ENCODE measurements around the gene PCBD1.

Gene PCBD1

GRCh38 chr10:70899096-70899495 lies 10.7 kb upstream of the PCBD1 start:
- no peaks in the 10 kb centered on the region for H3K27me3 ChIP-seq (ENCODE audit: insufficient read depth, low read length, poor library complexity)
- H3K4me1 ChIP-seq (ENCODE audit: insufficient read depth, low read length), result no peaks in the 10 kb centered on the region
- H3K79me2 ChIP-seq (ENCODE audit: insufficient read depth, low read length), result no peaks in the 10 kb centered on the region
- no peak overlapping the region for H3K9ac ChIP-seq (ENCODE audit: low read depth, low read length)
- H3K4me3 ChIP-seq (ENCODE audit: low read depth in 1 of 2, low read length in 2 of 2), result no peak overlapping the region
- TF ChIP-seq EZH2 (IDR thresholded peaks at IDR 0.05; ENCODE audit: borderline replicate concordance, low read depth, low read length, severe bottlenecking), result no peak
- no peak for TF ChIP-seq CTCF (IDR thresholded peaks at IDR 0.05; ENCODE audit: borderline replicate concordance, extremely low read depth, low read length, poor library complexity, severe bottlenecking)
- no peak overlapping the region for H3K4me2 ChIP-seq (ENCODE audit: insufficient read depth, low read length)
- H4K20me1 ChIP-seq (ENCODE audit: insufficient read depth, low read length), result no peaks in the 10 kb centered on the region
- H3K36me3 ChIP-seq (ENCODE audit: insufficient read depth, low read length), result no peaks in the 10 kb centered on the region
- no peak overlapping the region for H3K27ac ChIP-seq (ENCODE audit: low read length)
- DNase-seq (no peak), ATAC-seq (ENCODE audit: insufficient read depth, low read depth) (no peak)
- no peaks in the 10 kb centered on the region for H3K9me3 ChIP-seq (ENCODE audit: insufficient read depth, low read length, severe bottlenecking)
- H2AFZ ChIP-seq (ENCODE audit: low read depth, low read length), result no peak overlapping the region

GRCh38 chr10:70898687-70899086 lies 10.3 kb upstream of the PCBD1 start:
- no peaks in the 10 kb centered on the region for H3K4me1 ChIP-seq (ENCODE audit: insufficient read depth, low read length)
- H3K4me3 ChIP-seq (ENCODE audit: low read depth in 1 of 2, low read length in 2 of 2), result no peak overlapping the region
- H4K20me1 ChIP-seq (ENCODE audit: insufficient read depth, low read length), result no peaks in the 10 kb centered on the region
- no peak overlapping the region for H3K9ac ChIP-seq (ENCODE audit: low read depth, low read length)
- H3K79me2 ChIP-seq (ENCODE audit: insufficient read depth, low read length), result no peaks in the 10 kb centered on the region
- no peak overlapping the region for H3K4me2 ChIP-seq (ENCODE audit: insufficient read depth, low read length)
- H3K27me3 ChIP-seq (ENCODE audit: insufficient read depth, low read length, poor library complexity), result no peaks in the 10 kb centered on the region
- DNase-seq, result no peak
- no peak overlapping the region for H3K27ac ChIP-seq (ENCODE audit: low read length)
- no peak overlapping the region for H2AFZ ChIP-seq (ENCODE audit: low read depth, low read length)
- H3K9me3 ChIP-seq (ENCODE audit: insufficient read depth, low read length, severe bottlenecking), result no peaks in the 10 kb centered on the region
- TF ChIP-seq CTCF (IDR thresholded peaks at IDR 0.05; ENCODE audit: borderline replicate concordance, extremely low read depth, low read length, poor library complexity, severe bottlenecking) (no peak), EZH2 (IDR thresholded peaks at IDR 0.05; ENCODE audit: borderline replicate concordance, low read depth, low read length, severe bottlenecking) (no peak)
- ATAC-seq (ENCODE audit: insufficient read depth, low read depth), result no peak
- H3K36me3 ChIP-seq (ENCODE audit: insufficient read depth, low read length), result no peaks in the 10 kb centered on the region

GRCh38 chr10:70896551-70896950 lies 8.2 kb upstream of the PCBD1 start:
- Histone ChIP-seq H3K27me3 (ENCODE audit: insufficient read depth, low read length, poor library complexity) (no peaks in the 10 kb centered on the region), H3K9ac (ENCODE audit: low read depth, low read length) (no peak overlapping the region), H2AFZ (ENCODE audit: low read depth, low read length) (no peak overlapping the region), H3K4me2 (ENCODE audit: insufficient read depth, low read length) (no peak overlapping the region), H4K20me1 (ENCODE audit: insufficient read depth, low read length) (no peaks in the 10 kb centered on the region), H3K4me1 (ENCODE audit: insufficient read depth, low read length) (no peaks in the 10 kb centered on the region), H3K4me3 (ENCODE audit: low read depth in 1 of 2, low read length in 2 of 2) (no peak overlapping the region), H3K36me3 (ENCODE audit: insufficient read depth, low read length) (no peaks in the 10 kb centered on the region), H3K27ac (ENCODE audit: low read length) (no peak overlapping the region), H3K9me3 (ENCODE audit: insufficient read depth, low read length, severe bottlenecking) (no peaks in the 10 kb centered on the region), H3K79me2 (ENCODE audit: insufficient read depth, low read length) (no peaks in the 10 kb centered on the region)
- ATAC-seq (ENCODE audit: insufficient read depth, low read depth) (no peak), DNase-seq (no peak)
- TF ChIP-seq CTCF (IDR thresholded peaks at IDR 0.05; ENCODE audit: borderline replicate concordance, extremely low read depth, low read length, poor library complexity, severe bottlenecking) (no peak), EZH2 (IDR thresholded peaks at IDR 0.05; ENCODE audit: borderline replicate concordance, low read depth, low read length, severe bottlenecking) (no peak)

- no peaks in the 10 kb centered on the region for H3K79me2 ChIP-seq (ENCODE audit: insufficient read depth, low read length)
- no peaks in the 10 kb centered on the region for H3K9me3 ChIP-seq (ENCODE audit: insufficient read depth, low read length, severe bottlenecking)
- H3K4me1 ChIP-seq (ENCODE audit: insufficient read depth, low read length), result no peaks in the 10 kb centered on the region
- H3K4me2 ChIP-seq (ENCODE audit: insufficient read depth, low read length), result no peak overlapping the region
- no peak overlapping the region for H3K9ac ChIP-seq (ENCODE audit: low read depth, low read length)
- H3K36me3 ChIP-seq (ENCODE audit: insufficient read depth, low read length), result no peaks in the 10 kb centered on the region
- H3K27me3 ChIP-seq (ENCODE audit: insufficient read depth, low read length, poor library complexity), result no peaks in the 10 kb centered on the region
- no peak overlapping the region for H2AFZ ChIP-seq (ENCODE audit: low read depth, low read length)
- H3K27ac ChIP-seq (ENCODE audit: low read length), result no peak overlapping the region
- no peak for ATAC-seq (ENCODE audit: insufficient read depth, low read depth)
- no peak for DNase-seq
- no peak overlapping the region for H3K4me3 ChIP-seq (ENCODE audit: low read depth in 1 of 2, low read length in 2 of 2)
- TF ChIP-seq CTCF (IDR thresholded peaks at IDR 0.05; ENCODE audit: borderline replicate concordance, extremely low read depth, low read length, poor library complexity, severe bottlenecking) (no peak), EZH2 (IDR thresholded peaks at IDR 0.05; ENCODE audit: borderline replicate concordance, low read depth, low read length, severe bottlenecking) (no peak)
- H4K20me1 ChIP-seq (ENCODE audit: insufficient read depth, low read length), result no peaks in the 10 kb centered on the region
These were observed 6.1 kb upstream of the PCBD1 start for GRCh38 chr10:70894416-70894815.

Data from DND-41 (cell line).